Liver (tissue), 9 donors: ENCODE measurements around the gene TBK1. TPM values are rescaled to one million over a fixed set of nuclear protein-coding genes. Genes with fewer than 3 reads are reported as not detected.

Experiments
- DNase-seq: peaks from one replicate; pipeline ENCODE4 v3.0.0-alpha.2; 2017; ENCODE audit warnings: low spot score
- H3K27ac ChIP-seq, 2 donors: one replicate each; pipeline ENCODE4 v1.7.0; 2013; ENCODE audit warnings: inconsistent platforms in 2 of 2, low read length in 2 of 2, control low read depth in 1 of 2, low read depth in 1 of 2, mild to moderate bottlenecking in 1 of 2
- H3K27me3 ChIP-seq, 4 donors: one replicate each; pipeline versions ENCODE4 v1.6.1 to v1.7.0; 2013; ENCODE audit warnings: low read length in 3 of 4, inconsistent platforms in 1 of 4, mild to moderate bottlenecking in 1 of 4, moderate library complexity in 1 of 4; ENCODE audit not compliant: control insufficient read depth in 4 of 4, insufficient read depth in 4 of 4
- H3K36me3 ChIP-seq, 4 donors: one replicate each; pipeline versions ENCODE4 v1.6.1 to v1.7.0; 2013; ENCODE audit warnings: low read length in 3 of 4, mild to moderate bottlenecking in 3 of 4, low read depth in 1 of 4, moderate library complexity in 1 of 4; ENCODE audit not compliant: control insufficient read depth in 4 of 4, insufficient read depth in 3 of 4
- H3K4me1 ChIP-seq, 4 donors: one replicate each; pipeline versions ENCODE4 v1.6.1 to v1.7.0; 2013; ENCODE audit warnings: low read length in 3 of 4, mild to moderate bottlenecking in 3 of 4, moderate library complexity in 1 of 4; ENCODE audit not compliant: control insufficient read depth in 4 of 4, insufficient read depth in 4 of 4
- H3K4me3 ChIP-seq, 3 donors: one replicate each; pipeline versions ENCODE4 v1.6.1 to v1.7.0; 2013; ENCODE audit warnings: low read length in 3 of 3, control low read depth in 1 of 3, low read depth in 1 of 3, mild to moderate bottlenecking in 1 of 3
- H3K9ac ChIP-seq, 2 donors: one replicate each; pipeline ENCODE4 v1.7.0; 2013; ENCODE audit warnings: low read length in 2 of 2, mild to moderate bottlenecking in 2 of 2, moderate library complexity in 2 of 2, control low read depth in 1 of 2, low read depth in 1 of 2
- H3K9me3 ChIP-seq, 4 donors: one replicate each; pipeline versions ENCODE4 v1.6.1 to v1.7.0; 2013; ENCODE audit warnings: low read length in 3 of 4; ENCODE audit not compliant: control insufficient read depth in 4 of 4
- EGR1 ChIP-seq, 2 donors: IDR thresholded peaks; 2 replicates each; pipeline ENCODE4 v1.6.1; 2016 to 2018; ENCODE audit warnings: antibody characterized with exemption in 2 of 2, low read depth in 2 of 2
- FOXA1 ChIP-seq: IDR thresholded peaks from 2 replicates; pipeline ENCODE4 v1.6.1; 2016; ENCODE audit warnings: antibody characterized with exemption
- FOXA2 ChIP-seq: IDR thresholded peaks from 2 replicates; pipeline ENCODE4 v1.6.1; 2016; ENCODE audit warnings: antibody characterized with exemption
- HNF4A ChIP-seq, 2 donors: conservative IDR thresholded peaks; 2 replicates each; pipeline ENCODE4 v1.6.1; 2016; ENCODE audit warnings: antibody characterized with exemption in 2 of 2, mild to moderate bottlenecking in 2 of 2
- HNF4G ChIP-seq: IDR thresholded peaks from 2 replicates; pipeline ENCODE4 v1.6.1; 2016; ENCODE audit warnings: antibody characterized with exemption
- JUND ChIP-seq, 2 donors: IDR thresholded peaks; 2 replicates each; pipeline ENCODE4 v1.6.1; 2016; ENCODE audit warnings: antibody characterized with exemption in 2 of 2
- NR2F2 ChIP-seq: IDR thresholded peaks from 2 replicates; pipeline ENCODE4 v1.6.1; 2016; ENCODE audit warnings: antibody characterized with exemption
- RAD21 ChIP-seq, 2 donors: IDR thresholded peaks; 2 replicates each; pipeline ENCODE4 v1.6.1; 2016; ENCODE audit warnings: antibody characterized with exemption in 2 of 2, mild to moderate bottlenecking in 2 of 2
- REST ChIP-seq: IDR thresholded peaks from 2 replicates; pipeline ENCODE4 v1.6.1; 2016; ENCODE audit warnings: antibody characterized with exemption, mild to moderate bottlenecking
- SP1 ChIP-seq: IDR thresholded peaks from 2 replicates; pipeline ENCODE4 v1.6.1; 2018; ENCODE audit warnings: antibody characterized with exemption, mild to moderate bottlenecking
- TAF1 ChIP-seq: conservative IDR thresholded peaks from 2 replicates; pipeline ENCODE4 v1.6.1; 2016; ENCODE audit warnings: antibody characterized with exemption, mild to moderate bottlenecking
- YY1 ChIP-seq: IDR thresholded peaks from 2 replicates; pipeline ENCODE4 v1.6.1; 2016; ENCODE audit warnings: antibody characterized with exemption, mild to moderate bottlenecking
- WGBS: extraction: QIAGEN DNeasy Blood & Tissue Kit; methylation state at CpG from one replicate; pipeline ENCODE4 v1.1.7; 2013; 5-methylcytosine and 5-hydroxymethylcytosine counted together
- polyA plus RNA-seq, 2 donors: library from polyadenylated mRNA; stranded (reverse) in 1 of 2; unstranded in 1 of 2; fragments of 200-250 nt in 1 of 2; fragments of >200 nt in 1 of 2; fragmentation: Nextera tagmentation in 1 of 2; extraction: Ambion mirVana in 1 of 2; gene quantifications; one replicate each; pipeline versions ENCODE4 v1.2.1 to v1.2.3, GENCODE V29; 2013 to 2015
- total RNA-seq, 2 donors: library from RNA; depleted of rRNA; stranded (reverse); fragments of >200 nt; gene quantifications; one replicate each; pipeline ENCODE4 v1.2.3, GENCODE V29; 2014
- TF ChIP-seq, protein P1 (sequence below): IDR thresholded peaks from 2 replicates; pipeline ENCODE4 v1.6.1; 2016; ENCODE audit warnings: antibody characterized with exemption
- TF ChIP-seq, protein P2 (sequence below): IDR thresholded peaks from 2 replicates; pipeline ENCODE4 v1.6.1; 2016; ENCODE audit warnings: antibody characterized with exemption
- TF ChIP-seq, protein P3 (sequence below): IDR thresholded peaks from 2 replicates; pipeline ENCODE4 v1.6.1; 2016; ENCODE audit warnings: antibody characterized with exemption
- donor health status: healthy.
- donor health status: healthy.
- donor health status: healthy.
- donor health status: healthy.
- donor health status: healthy.

TBK1 gene
- total and polyA plus RNA-seq, 4 donors = 7.6 to 20.7 (median 13.9) TPM

DNA sequence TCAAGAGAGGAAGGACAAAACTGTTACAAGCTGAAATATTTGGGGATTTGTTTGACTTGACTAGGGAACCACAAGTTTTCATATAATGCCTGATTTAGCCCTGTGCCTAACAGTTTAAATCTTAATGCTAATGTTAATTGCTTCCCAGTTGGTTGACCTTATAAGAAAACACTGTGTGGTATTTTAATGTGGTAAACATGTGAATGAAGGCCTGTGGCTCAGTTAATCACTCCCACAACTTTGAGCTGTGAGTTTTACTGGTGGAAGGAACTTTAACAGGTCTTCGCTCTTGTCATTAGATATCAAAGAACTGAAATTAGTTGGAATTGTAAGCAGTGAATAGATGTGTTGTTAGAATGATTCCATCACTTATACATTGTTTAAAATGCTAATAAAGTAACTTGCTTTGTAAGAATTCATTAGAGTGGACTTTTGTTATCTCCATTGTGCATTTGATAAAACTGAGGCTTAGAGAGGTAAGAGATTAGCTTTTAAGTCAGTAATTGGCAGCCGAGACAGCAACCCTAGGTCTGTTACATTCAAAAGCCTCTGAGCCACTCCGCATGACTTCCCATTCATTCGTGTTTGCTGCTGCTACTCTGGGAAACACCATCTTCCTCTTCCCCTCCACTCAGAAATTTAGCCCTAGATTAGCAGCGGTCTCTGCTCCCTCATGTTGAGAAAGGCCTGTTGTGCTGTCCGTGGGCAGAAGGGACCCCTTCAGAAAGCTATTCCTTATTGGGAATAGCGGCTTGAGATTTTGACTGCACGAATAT is 1.0 kb upstream of the TBK1 start:
- Histone ChIP-seq H3K9me3 (no peaks in the 10 kb centered on the region), H3K9ac (peak overlapping the region in 1 of 2 donors; percentile 92), H3K27ac (peak overlapping the region in 1 of 2 donors; percentile 99), H3K27me3 (no peaks in the 10 kb centered on the region), H3K4me1 (peaks cover 0 to 13% (median 3%) of the 10 kb centered on the region in 4 donors), H3K36me3 (peaks cover 1 to 19% (median 8%) of the 10 kb centered on the region in 4 donors), H3K4me3 (peak overlapping the region in 2 of 3 donors; percentile 95 to 100)
- DNase-seq = no peak
- WGBS = 27% methylated on average over 8 of the region's 8 CpGs
- TF ChIP-seq, protein P1, sequence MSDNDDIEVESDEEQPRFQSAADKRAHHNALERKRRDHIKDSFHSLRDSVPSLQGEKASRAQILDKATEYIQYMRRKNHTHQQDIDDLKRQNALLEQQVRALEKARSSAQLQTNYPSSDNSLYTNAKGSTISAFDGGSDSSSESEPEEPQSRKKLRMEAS = no peak
- no peak for TF ChIP-seq EGR1 (IDR thresholded peaks at IDR 0.05; ENCODE audit: low read depth in 2 of 2)
- TF ChIP-seq YY1 = no peak
- TF ChIP-seq, protein P2, sequence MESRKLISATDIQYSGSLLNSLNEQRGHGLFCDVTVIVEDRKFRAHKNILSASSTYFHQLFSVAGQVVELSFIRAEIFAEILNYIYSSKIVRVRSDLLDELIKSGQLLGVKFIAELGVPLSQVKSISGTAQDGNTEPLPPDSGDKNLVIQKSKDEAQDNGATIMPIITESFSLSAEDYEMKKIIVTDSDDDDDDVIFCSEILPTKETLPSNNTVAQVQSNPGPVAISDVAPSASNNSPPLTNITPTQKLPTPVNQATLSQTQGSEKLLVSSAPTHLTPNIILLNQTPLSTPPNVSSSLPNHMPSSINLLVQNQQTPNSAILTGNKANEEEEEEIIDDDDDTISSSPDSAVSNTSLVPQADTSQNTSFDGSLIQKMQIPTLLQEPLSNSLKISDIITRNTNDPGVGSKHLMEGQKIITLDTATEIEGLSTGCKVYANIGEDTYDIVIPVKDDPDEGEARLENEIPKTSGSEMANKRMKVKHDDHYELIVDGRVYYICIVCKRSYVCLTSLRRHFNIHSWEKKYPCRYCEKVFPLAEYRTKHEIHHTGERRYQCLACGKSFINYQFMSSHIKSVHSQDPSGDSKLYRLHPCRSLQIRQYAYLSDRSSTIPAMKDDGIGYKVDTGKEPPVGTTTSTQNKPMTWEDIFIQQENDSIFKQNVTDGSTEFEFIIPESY = no peak
- TF ChIP-seq HNF4A (conservative IDR thresholded peaks at IDR 0.05) = no peak
- TF ChIP-seq HNF4G = no peak
- no peak for TF ChIP-seq RAD21 (IDR thresholded peaks at IDR 0.05)
- TF ChIP-seq TAF1 = no peak
- TF ChIP-seq SP1 = no peak
- TF ChIP-seq FOXA1 = no peak
- TF ChIP-seq, protein P3, sequence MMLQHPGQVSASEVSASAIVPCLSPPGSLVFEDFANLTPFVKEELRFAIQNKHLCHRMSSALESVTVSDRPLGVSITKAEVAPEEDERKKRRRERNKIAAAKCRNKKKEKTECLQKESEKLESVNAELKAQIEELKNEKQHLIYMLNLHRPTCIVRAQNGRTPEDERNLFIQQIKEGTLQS = no peak
- no peak for TF ChIP-seq NR2F2
- TF ChIP-seq FOXA2 = no peak
- TF ChIP-seq REST = no peak

DNA sequence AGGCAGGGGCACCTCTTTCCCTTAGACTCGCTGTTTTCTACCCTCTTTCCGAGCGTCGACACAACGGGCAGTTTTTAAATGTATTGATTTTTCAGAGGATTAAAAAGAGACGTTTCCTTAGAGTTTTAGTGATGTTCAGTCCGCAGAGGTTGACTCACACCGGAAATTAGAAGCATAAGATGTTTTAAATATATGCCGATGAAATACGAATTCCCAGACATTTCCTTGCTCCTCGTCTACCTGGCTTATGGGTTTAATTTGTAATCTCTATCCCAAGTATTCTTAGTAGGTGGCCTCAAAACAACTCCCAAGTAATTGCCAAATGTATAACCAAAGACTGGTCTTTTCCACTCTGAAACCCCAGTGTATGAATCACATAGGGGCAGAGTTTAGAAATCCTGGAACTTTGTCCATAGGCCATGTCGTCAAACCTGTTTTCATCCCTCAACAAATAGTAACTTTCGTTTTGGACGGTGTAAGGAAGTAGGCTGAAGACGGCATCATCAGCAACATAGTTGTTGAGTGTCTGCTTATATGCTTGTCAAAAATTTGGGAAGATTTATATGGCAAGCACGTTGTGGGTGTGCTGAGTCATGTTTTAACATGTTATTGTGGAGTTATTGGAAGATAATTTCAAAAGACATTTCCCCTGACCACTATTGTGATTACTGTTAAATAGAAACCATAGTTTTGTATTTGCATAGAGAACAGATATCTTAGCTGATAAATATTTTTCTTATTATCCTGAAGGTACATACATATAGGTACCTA is 824 bp downstream of the TBK1 start:
- no peak for DNase-seq
- peak; percentile 47 for TF ChIP-seq SP1
- TF ChIP-seq EGR1 (IDR thresholded peaks at IDR 0.05; ENCODE audit: low read depth in 2 of 2) = no peak
- TF ChIP-seq FOXA2 = no peak
- no peak for TF ChIP-seq HNF4G
- peak; percentile 33 for TF ChIP-seq YY1
- TF ChIP-seq JUND (IDR thresholded peaks at IDR 0.05) = peak in 1 of 2 donors; percentile 56
- TF ChIP-seq, protein P3 = peak; percentile 12
- no peak for TF ChIP-seq NR2F2
- TF ChIP-seq HNF4A (conservative IDR thresholded peaks at IDR 0.05) = peak; percentile 67 to 70
- TF ChIP-seq, protein P1 = peak; percentile 10
- TF ChIP-seq REST = no peak
- TF ChIP-seq FOXA1 = no peak
- TF ChIP-seq, protein P2 = no peak
- no peak for TF ChIP-seq RAD21 (IDR thresholded peaks at IDR 0.05)
- TF ChIP-seq TAF1 = no peak
- peak overlapping the region; percentile 98 to 99 for H3K27ac ChIP-seq
- WGBS = under 1% methylated on average over 16 of the region's 16 CpGs
- H3K9me3 ChIP-seq = no peaks in the 10 kb centered on the region
- H3K27me3 ChIP-seq = no peaks in the 10 kb centered on the region
- peak overlapping the region; percentile 92 to 96 for H3K9ac ChIP-seq
- H3K4me1 ChIP-seq = peaks cover 0 to 13% (median 3%) of the 10 kb centered on the region in 4 donors
- peaks cover 1 to 11% (median 3%) of the 10 kb centered on the region in 4 donors for H3K36me3 ChIP-seq
- peak overlapping the region; percentile 75 to 100 (median 95) for H3K4me3 ChIP-seq
